NCI-H446 treated with DMSO at 0.1 percent for 48 hours (cell line): ENCODE measurements around the gene LAMA4.

Source experiments
- DNase-seq: peaks from one replicate; lab custom pipeline; 2025; lab: John Stamatoyannopoulos, UW

LAMA4 gene

DNA sequence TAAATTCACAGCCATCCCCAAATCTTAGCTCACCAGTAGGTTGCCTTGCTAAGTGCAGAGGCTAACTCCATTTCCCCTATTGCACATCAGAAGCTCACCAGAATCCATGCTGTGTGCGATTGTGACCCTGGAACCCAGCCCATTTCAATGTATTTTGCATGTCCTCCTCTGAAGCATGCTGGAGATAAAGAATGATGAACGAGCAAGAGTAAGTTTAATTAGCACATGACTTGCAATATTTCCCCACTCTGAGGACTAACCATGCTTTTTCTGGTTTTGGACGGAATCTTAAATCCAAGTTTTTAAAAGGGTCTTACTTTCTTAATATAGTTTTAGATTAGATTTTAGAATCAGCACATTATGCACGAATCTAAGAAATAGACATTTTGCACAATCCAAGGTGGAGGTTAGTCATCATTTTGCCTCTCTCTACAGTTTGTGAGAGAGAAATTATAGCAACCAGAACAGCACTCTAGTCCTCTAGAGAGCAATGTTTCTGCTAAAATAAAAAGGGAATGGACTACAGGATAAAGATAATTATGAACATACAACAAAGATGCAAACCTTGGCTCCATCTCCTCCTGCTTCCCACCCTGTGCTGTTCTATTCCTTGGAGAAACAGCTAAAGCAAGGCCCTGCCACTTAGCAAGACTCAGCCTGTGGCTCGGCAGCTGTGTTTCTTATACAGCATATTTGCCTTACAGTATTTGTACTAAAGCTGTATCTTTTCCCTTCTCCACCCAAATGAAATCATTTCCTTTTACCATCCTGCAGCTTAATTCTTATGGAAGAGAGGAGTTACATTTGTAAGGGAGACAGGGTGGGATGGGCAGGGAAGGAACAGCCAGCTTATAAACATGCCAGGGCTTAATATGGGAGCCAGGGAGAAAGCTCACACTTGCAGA is 24.9 kb upstream of the LAMA4 start:
- DNase-seq = no peak

DNA sequence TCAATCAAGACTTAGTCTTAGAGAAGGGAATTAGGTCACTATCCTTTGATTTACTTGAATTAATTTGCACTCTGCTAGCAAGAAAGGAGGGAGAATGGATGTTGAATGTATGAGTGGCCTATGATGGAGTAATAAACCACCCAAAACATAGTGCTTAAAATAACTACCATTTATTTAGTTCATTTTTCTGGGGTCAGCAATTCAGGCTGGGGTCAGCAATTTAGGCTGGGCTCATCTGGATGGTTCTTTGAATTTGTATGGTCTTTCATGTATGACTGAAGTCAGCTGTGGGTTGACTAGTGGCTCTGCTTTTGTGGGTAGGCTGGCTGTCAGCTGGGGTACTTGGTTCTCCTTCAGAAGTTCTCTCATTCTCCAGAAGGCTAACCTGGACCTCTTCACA is 21.0 kb upstream of the LAMA4 start:
- DNase-seq = no peak

DNA sequence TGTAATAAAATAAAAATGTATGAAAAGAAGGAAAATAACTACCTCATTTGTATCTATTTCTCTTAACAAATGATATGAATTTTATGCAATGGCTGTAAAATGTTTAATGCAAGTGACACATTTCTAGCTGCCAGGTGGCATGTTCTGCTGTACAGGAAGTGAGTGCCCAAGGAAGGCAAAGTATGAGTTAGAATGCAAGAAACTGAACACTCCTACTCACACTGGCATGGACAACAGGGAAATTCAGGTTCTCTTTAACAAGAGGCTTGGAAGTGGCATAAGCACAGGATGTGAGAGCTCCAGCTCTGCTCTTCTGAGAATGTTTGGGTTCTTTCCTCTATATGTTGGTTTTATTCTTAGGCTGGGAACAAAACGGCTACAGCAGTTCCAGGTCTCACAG is 20.4 kb upstream of the LAMA4 start:
- no peak for DNase-seq

GRCh38 chr6:112272799-112273198 is 18.4 kb upstream of the LAMA4 start:
- DNase-seq = no peak

- DNase-seq = no peak
These were observed 16.4 kb upstream of the LAMA4 start for GRCh38 chr6:112270756-112271155.

DNA sequence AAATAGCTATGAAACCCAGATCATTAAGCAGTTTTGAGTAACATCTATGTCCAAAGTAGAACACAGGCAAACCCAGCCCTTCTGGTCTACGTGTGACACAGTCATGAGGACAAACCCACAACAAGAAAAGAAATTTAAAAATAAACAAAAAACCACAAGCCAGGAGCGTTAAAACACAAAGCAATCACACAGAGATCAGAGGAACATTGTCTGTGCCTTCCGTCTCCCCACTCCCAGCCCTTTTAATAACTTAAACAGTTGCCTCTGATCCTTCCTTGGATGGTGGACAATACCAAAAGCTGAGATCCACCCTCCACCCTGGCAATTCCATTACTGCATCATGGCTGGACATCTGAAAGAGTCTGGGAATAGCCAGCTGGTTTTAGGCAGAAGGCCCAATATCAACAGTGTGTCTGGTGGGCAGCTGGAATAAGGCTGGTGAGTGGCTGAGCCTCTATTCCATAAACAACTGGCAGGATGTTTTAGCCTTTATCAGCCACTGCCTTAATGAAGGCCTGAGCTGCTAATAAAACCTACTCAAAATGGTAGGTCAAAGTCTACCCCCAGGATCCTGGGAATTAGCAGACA is 15.7 kb upstream of the LAMA4 start:
- no peak for DNase-seq

DNA sequence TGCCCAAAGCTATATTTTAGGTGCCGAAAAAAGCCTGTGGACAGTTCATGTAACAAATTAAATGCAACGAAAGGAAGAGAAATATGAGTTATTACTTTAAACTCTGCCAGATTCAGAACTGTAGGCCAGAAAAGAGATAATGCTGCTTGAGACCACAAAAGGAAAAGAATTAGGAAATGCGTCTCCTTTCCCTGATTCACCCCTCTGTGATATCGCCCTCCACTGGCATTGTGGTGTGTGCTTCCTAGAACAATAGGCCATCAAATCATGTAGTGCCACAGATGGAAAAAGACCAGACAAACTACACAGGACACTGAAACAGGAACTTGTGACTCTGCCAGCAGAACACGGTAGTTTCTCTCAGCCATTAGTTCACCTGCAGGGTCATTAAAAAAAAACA is 14.7 kb upstream of the LAMA4 start:
- no peak for DNase-seq

GRCh38 chr6:112268654-112269053 is 14.3 kb upstream of the LAMA4 start:
- DNase-seq = no peak

GRCh38 chr6:112268019-112268418 is 13.7 kb upstream of the LAMA4 start:
- DNase-seq = no peak

GRCh38 chr6:112266331-112266730 is 12.0 kb upstream of the LAMA4 start:
- DNase-seq = no peak

- DNase-seq = no peak
These were observed 4.9 kb upstream of the LAMA4 start for GRCh38 chr6:112259337-112259675.

- no peak for DNase-seq
These were observed 4.4 kb upstream of the LAMA4 start for GRCh38 chr6:112258642-112259336.

GRCh38 chr6:112257178-112257855 is 3.0 kb upstream of the LAMA4 start:
- DNase-seq = no peak

DNA sequence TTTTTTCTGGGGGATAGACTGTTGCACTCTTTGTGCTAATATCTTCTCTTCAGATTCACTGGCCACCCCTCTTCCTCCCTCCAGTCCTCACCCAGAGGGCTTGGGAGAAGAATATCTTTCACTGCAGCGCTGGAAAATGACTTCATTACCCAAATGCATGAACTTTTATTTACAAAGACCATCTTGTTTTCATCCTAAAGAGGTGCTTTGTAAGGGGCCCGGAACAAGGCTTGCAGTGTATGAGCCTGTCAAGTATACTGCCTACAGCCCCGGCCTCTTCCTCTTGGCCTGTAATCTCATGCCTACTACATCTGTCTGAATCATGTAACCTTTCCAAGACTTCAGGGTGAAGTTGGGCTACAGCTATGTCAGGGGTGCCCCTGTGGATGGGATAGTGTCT is 554 bp upstream of the LAMA4 start:
- DNase-seq = no peak

- DNase-seq = no peak
These were observed 898 bp downstream of the LAMA4 start for GRCh38 chr6:112253498-112253840.

GRCh38 chr6:112252571-112253497 is 1.5 kb downstream of the LAMA4 start:
- no peak for DNase-seq

GRCh38 chr6:112251171-112251875 is 3.0 kb downstream of the LAMA4 start:
- DNase-seq = no peak

- no peak for DNase-seq
These were observed 4.9 kb downstream of the LAMA4 start for GRCh38 chr6:112249489-112249888.

GRCh38 chr6:112247275-112247674 is 7.1 kb downstream of the LAMA4 start:
- DNase-seq = no peak

DNA sequence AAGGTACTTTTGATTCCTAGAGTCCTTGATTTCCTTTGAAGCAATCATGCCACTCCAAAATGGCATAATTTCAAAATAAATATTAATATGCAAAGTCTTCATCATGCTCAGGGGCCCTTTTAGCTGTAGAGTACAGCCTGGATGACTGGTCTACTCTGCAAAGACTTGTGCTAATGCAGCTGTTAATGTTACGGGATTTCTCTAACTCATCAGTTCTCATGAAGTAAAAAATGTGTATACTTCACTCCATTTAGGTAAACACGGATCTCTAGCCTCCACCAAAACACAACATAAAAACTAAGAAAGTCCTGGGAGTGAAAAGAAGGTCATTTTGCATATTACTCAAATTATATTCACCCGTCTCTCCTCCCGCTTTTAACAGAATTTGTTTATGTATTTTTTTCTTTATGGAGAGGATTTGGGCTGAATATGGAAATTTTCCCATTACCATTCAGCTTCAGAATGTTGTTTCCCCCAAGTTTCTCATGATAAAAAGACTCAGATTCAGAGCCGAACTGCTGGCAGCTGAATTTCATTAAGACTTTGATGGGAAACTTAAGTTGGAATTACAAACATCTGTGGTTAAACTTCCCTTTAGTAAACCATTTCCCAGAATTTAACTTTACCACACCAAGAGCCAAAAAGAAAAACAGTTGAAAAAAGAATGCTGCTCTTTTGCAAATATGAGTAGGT is 8.7 kb downstream of the LAMA4 start:
- no peak for DNase-seq
